Measurements from ENCODE around the gene RBM12. TPM values are rescaled to one million over a fixed set of nuclear protein-coding genes. Genes with fewer than 3 reads are reported as not detected.

The RBM12 gene
- total and polyA plus RNA-seq, 4 donors: 3.4 to 20.0 (median 15.8) TPM

GRCh38 chr20:35640724-35641123 lies 24.0 kb downstream of the RBM12 start:
- Histone ChIP-seq H3K27ac (ENCODE audit: low read depth in 1 of 2, low read length in 2 of 2) (no peak overlapping the region), H3K36me3 (ENCODE audit: control insufficient read depth in 4 of 4, insufficient read depth in 3 of 4, low read depth in 1 of 4, low read length in 3 of 4) (no peaks in the 10 kb centered on the region), H3K4me1 (ENCODE audit: control insufficient read depth in 4 of 4, insufficient read depth in 4 of 4, low read length in 3 of 4) (peaks cover 0 to 13% (median 5%) of the 10 kb centered on the region in 4 donors), H3K9ac (ENCODE audit: low read depth in 1 of 2, low read length in 2 of 2) (no peak overlapping the region), H3K27me3 (ENCODE audit: control insufficient read depth in 4 of 4, insufficient read depth in 4 of 4, low read length in 3 of 4) (no peaks in the 10 kb centered on the region), H3K4me3 (ENCODE audit: low read depth in 1 of 3, low read length in 3 of 3) (no peak overlapping the region), H3K9me3 (ENCODE audit: control insufficient read depth in 4 of 4, low read length in 3 of 4) (no peaks in the 10 kb centered on the region)
- no peak for TF ChIP-seq HNF4G (IDR thresholded peaks at IDR 0.05)
- 91% methylated on average over 3 of the region's 3 CpGs for WGBS
- no peak for DNase-seq (ENCODE audit: low spot score)

DNA sequence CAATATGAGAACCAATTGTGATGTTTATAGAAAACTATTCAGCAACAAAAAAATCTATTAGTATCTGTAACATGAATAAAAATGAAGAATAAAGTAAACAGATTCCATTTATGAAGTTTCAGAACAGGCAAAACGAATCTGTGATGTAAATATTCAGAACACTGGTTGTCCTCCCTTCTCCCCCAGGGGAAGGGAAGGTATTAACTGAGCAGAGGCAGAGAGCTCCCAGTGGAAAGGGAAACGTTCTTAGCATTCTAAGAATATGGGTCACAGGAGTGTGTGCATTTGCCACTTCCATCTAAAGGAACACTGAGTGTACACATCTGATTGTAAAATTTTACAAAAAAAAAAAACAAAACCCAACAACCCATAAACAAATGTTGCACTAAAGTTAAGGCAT lies 25.9 kb downstream of the RBM12 start:
- 72% methylated on average over 2 of the region's 2 CpGs for WGBS
- peaks cover 0 to 14% (median 5%) of the 10 kb centered on the region in 4 donors for H3K4me1 ChIP-seq (ENCODE audit: control insufficient read depth in 4 of 4, insufficient read depth in 4 of 4, low read length in 3 of 4)

DNA sequence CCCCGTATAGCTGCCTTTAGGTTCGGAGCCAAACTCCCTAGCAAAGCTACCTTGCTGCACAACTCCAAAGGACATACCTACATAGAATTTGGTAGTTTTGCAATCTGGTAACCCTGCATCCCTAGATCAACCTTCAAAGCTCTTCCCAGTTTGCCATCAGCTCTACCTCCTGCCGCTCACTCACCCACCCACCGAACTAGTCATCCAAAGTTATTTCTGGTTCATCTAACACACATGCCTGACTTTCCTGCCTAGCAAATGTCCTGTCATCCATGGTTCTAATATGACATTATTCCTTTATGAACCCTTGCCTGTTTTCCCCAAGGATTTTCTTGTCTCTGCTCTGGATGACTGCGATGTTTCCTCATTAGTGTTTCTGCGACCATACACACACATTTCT lies 27.4 kb downstream of the RBM12 start:
- DNase-seq (ENCODE audit: low spot score): no peak
- H3K9me3 ChIP-seq (ENCODE audit: control insufficient read depth in 4 of 4, low read length in 3 of 4): no peaks in the 10 kb centered on the region
- H3K9ac ChIP-seq (ENCODE audit: low read depth in 1 of 2, low read length in 2 of 2): no peak overlapping the region
- peaks cover 0 to 14% (median 5%) of the 10 kb centered on the region in 4 donors for H3K4me1 ChIP-seq (ENCODE audit: control insufficient read depth in 4 of 4, insufficient read depth in 4 of 4, low read length in 3 of 4)
- 98% methylated on average over 6 of the region's 6 CpGs for WGBS
- H3K4me3 ChIP-seq (ENCODE audit: low read depth in 1 of 3, low read length in 3 of 3): no peak overlapping the region
- no peaks in the 10 kb centered on the region for H3K27me3 ChIP-seq (ENCODE audit: control insufficient read depth in 4 of 4, insufficient read depth in 4 of 4, low read length in 3 of 4)
- H3K36me3 ChIP-seq (ENCODE audit: control insufficient read depth in 4 of 4, insufficient read depth in 3 of 4, low read depth in 1 of 4, low read length in 3 of 4): peaks cover 0 to 1% (median 0%) of the 10 kb centered on the region in 4 donors
- no peak for TF ChIP-seq HNF4G (IDR thresholded peaks at IDR 0.05)
- TF ChIP-seq, protein P1, sequence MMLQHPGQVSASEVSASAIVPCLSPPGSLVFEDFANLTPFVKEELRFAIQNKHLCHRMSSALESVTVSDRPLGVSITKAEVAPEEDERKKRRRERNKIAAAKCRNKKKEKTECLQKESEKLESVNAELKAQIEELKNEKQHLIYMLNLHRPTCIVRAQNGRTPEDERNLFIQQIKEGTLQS (IDR thresholded peaks at IDR 0.05): no peak
- TF ChIP-seq JUND (IDR thresholded peaks at IDR 0.05): no peak
- TF ChIP-seq CTCF (IDR thresholded peaks at IDR 0.05; ENCODE audit: low read depth, low read length, missing input control): no peak
- TF ChIP-seq YY1 (IDR thresholded peaks at IDR 0.05): no peak
- no peak for TF ChIP-seq RAD21 (IDR thresholded peaks at IDR 0.05)
- no peak for TF ChIP-seq NR2F2 (IDR thresholded peaks at IDR 0.05)
- TF ChIP-seq GABPA (IDR thresholded peaks at IDR 0.05 in 1 of 2, conservative IDR thresholded peaks at IDR 0.05 in 1 of 2): no peak
- no peak for TF ChIP-seq RXRA (IDR thresholded peaks at IDR 0.05)
- no peak for TF ChIP-seq EGR1 (IDR thresholded peaks at IDR 0.05; ENCODE audit: low read depth in 2 of 2)
- H3K27ac ChIP-seq (ENCODE audit: low read depth in 1 of 2, low read length in 2 of 2): no peak overlapping the region

More for the DNA sequence above, 25.9 kb downstream of the RBM12 start:
- Histone ChIP-seq H3K4me3 (ENCODE audit: low read depth in 1 of 3, low read length in 3 of 3) (no peak overlapping the region), H3K27ac (ENCODE audit: low read depth in 1 of 2, low read length in 2 of 2) (no peak overlapping the region), H3K36me3 (ENCODE audit: control insufficient read depth in 4 of 4, insufficient read depth in 3 of 4, low read depth in 1 of 4, low read length in 3 of 4) (no peaks in the 10 kb centered on the region), H3K9ac (ENCODE audit: low read depth in 1 of 2, low read length in 2 of 2) (no peak overlapping the region), H3K27me3 (ENCODE audit: control insufficient read depth in 4 of 4, insufficient read depth in 4 of 4, low read length in 3 of 4) (no peaks in the 10 kb centered on the region), H3K9me3 (ENCODE audit: control insufficient read depth in 4 of 4, low read length in 3 of 4) (no peaks in the 10 kb centered on the region)
- no peak for TF ChIP-seq ZBTB33 (IDR thresholded peaks at IDR 0.05)
- TF ChIP-seq HNF4G (IDR thresholded peaks at IDR 0.05): no peak
- DNase-seq (ENCODE audit: low spot score): no peak

Data from liver (tissue), 9 donors.